Measurements from ENCODE around the gene AGK.
A peak's percentile ranks its signal among the peaks of the same experiment; 100 is the strongest.

AGK gene

GRCh38 chr7:141551094-141551781, at the start of gene AGK:
Gene AGK, plus strand, starts transcription at chr7:141551410. Its CDS starts 4,057 bp downstream, at chr7:141555467.
- peak; percentile 41 for DNase-seq

GRCh38 chr7:141501451-141501850, 49.8 kb upstream of the AGK start:
- DNase-seq = no peak

- no peak for DNase-seq
These were observed 39.9 kb upstream of the AGK start for GRCh38 chr7:141511316-141511675.

GRCh38 chr7:141511676-141512396, 39.4 kb upstream of the AGK start:
- peak; percentile 37 for DNase-seq

GRCh38 chr7:141512597-141512996, 38.6 kb upstream of the AGK start:
- DNase-seq = no peak

GRCh38 chr7:141513720-141514119, 37.5 kb upstream of the AGK start:
- DNase-seq = no peak

GRCh38 chr7:141515941-141516340, 35.3 kb upstream of the AGK start:
- no peak for DNase-seq

- no peak for DNase-seq
These were observed 31.6 kb upstream of the AGK start for GRCh38 chr7:141519623-141520022.

GRCh38 chr7:141522657-141523342, 28.4 kb upstream of the AGK start:
- DNase-seq = no peak

GRCh38 chr7:141525973-141526514, 25.2 kb upstream of the AGK start:
- no peak for DNase-seq

GRCh38 chr7:141527076-141527475, 24.1 kb upstream of the AGK start:
- DNase-seq = no peak

GRCh38 chr7:141528399-141528798, 22.8 kb upstream of the AGK start:
- no peak for DNase-seq

- DNase-seq = peak; percentile 89
These were observed 17.9 kb upstream of the AGK start for GRCh38 chr7:141533149-141533949.

- no peak for DNase-seq
These were observed 16.2 kb upstream of the AGK start for GRCh38 chr7:141534757-141535737.

GRCh38 chr7:141537906-141538305, 13.3 kb upstream of the AGK start:
- DNase-seq = no peak

- DNase-seq = no peak
These were observed 9.8 kb upstream of the AGK start for GRCh38 chr7:141541375-141541774.

GRCh38 chr7:141544831-141545230, 6.4 kb upstream of the AGK start:
- no peak for DNase-seq

- DNase-seq = no peak
These were observed 1.6 kb upstream of the AGK start for GRCh38 chr7:141549582-141549981.

GRCh38 chr7:141550386-141551093, 670 bp upstream of the AGK start:
- DNase-seq = no peak

GRCh38 chr7:141551782-141552181, 572 bp downstream of the AGK start:
- DNase-seq = no peak

- DNase-seq = no peak
These were observed 6.2 kb downstream of the AGK start for GRCh38 chr7:141557360-141557759.
